Tibial nerve (tissue), 4 donors: Measurements from ENCODE around the gene RANBP17.

Experiments used
- EP300 ChIP-seq, 2 donors: sonication (generic); formaldehyde crosslinking; IDR thresholded peaks; one replicate each; pipeline ENCODE4 v1.6.1; 2017; ENCODE audit warnings: antibody characterized with exemption in 2 of 2, mild to moderate bottlenecking in 1 of 2
- POLR2A ChIP-seq, 2 donors: fragments of 450-650 bp; IDR thresholded peaks; one replicate each; pipeline ENCODE4 v1.6.1; 2017; ENCODE audit warnings: antibody characterized with exemption in 2 of 2, mild to moderate bottlenecking in 2 of 2, moderate library complexity in 2 of 2
- TF ChIP-seq, protein P1 (sequence below), 5 experiments: fragments of 200-600 bp in 3 of 5; fragments of 450-650 bp in 2 of 5; sonication (generic) in 3 of 5; IDR thresholded peaks; one replicate each; pipeline ENCODE4 v1.5.1; 2016 to 2019; ENCODE audit warnings: antibody characterized with exemption in 5 of 5, mild to moderate bottlenecking in 3 of 5, moderate library complexity in 2 of 5

DNA sequence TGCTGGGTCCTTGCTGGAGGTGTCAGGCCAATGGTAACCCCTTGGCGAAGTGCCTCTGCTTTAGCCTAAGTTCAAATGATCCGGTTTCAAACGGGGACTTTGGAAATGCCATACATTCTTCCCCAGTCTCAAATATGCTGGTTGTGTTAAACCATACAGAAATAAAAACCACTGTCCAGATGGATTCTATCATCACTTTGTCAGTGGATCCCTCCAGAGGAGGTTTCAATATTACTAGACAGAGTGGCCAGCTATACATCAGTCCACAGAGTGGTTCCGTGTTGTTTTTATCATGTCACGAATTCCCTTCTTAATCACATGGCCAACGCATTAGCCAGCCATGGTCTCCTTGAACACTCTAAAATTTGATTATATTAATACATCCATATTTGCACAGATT lies 7.3 kb upstream of the RANBP17 start:
- TF ChIP-seq, protein P1, sequence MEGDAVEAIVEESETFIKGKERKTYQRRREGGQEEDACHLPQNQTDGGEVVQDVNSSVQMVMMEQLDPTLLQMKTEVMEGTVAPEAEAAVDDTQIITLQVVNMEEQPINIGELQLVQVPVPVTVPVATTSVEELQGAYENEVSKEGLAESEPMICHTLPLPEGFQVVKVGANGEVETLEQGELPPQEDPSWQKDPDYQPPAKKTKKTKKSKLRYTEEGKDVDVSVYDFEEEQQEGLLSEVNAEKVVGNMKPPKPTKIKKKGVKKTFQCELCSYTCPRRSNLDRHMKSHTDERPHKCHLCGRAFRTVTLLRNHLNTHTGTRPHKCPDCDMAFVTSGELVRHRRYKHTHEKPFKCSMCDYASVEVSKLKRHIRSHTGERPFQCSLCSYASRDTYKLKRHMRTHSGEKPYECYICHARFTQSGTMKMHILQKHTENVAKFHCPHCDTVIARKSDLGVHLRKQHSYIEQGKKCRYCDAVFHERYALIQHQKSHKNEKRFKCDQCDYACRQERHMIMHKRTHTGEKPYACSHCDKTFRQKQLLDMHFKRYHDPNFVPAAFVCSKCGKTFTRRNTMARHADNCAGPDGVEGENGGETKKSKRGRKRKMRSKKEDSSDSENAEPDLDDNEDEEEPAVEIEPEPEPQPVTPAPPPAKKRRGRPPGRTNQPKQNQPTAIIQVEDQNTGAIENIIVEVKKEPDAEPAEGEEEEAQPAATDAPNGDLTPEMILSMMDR (IDR thresholded peaks at IDR 0.05) = no peak
- TF ChIP-seq EP300 (IDR thresholded peaks at IDR 0.05) (no peak), POLR2A (IDR thresholded peaks at IDR 0.05) (no peak)
